GM18519 (cell line): ENCODE data around the gene FCGR3A.
"Not testable (repeated sequence)": the region's sequence is repeated elsewhere in the genome, so short reads cannot be mapped to it uniquely, and the experiment has no call there.

ENCODE experiments used
- ATAC-seq: cut with Tn5 transposase; IDR thresholded peaks from one replicate; pipeline ENCODE4 v1.9.1; 2021; ENCODE audit warnings: mild to moderate bottlenecking, moderate library complexity; ENCODE audit not compliant: unreplicated experiment, low FRiP score

FCGR3A gene

GRCh38 chr1:161549652-161550051 is at the start of gene FCGR3A:
TSS of gene FCGR3A (minus strand) at chr1:161549818. CDS start at chr1:161549736, 82 bp downstream.
- ATAC-seq, result no peak

- not testable (repeated sequence) for ATAC-seq
Observed at GRCh38 chr1:161597077-161597476, 47.5 kb upstream of the FCGR3A start.

- ATAC-seq, result not testable (repeated sequence)
Observed at GRCh38 chr1:161595583-161595982, 46.0 kb upstream of the FCGR3A start.

- not testable (repeated sequence) for ATAC-seq
Observed at GRCh38 chr1:161595173-161595572, 45.6 kb upstream of the FCGR3A start.

GRCh38 chr1:161594269-161594984 is 44.8 kb upstream of the FCGR3A start:
- not testable (repeated sequence) for ATAC-seq

- not testable (repeated sequence) for ATAC-seq
Observed at GRCh38 chr1:161593092-161593755, 43.6 kb upstream of the FCGR3A start.

- not testable (repeated sequence) for ATAC-seq
Observed at GRCh38 chr1:161592586-161592985, 43.0 kb upstream of the FCGR3A start.

- not testable (repeated sequence) for ATAC-seq
Observed at GRCh38 chr1:161589920-161590319, 40.3 kb upstream of the FCGR3A start.

GRCh38 chr1:161589365-161589764 is 39.7 kb upstream of the FCGR3A start:
- ATAC-seq, result not testable (repeated sequence)

GRCh38 chr1:161588596-161588995 is 39.0 kb upstream of the FCGR3A start:
- ATAC-seq, result not testable (repeated sequence)

- ATAC-seq, result not testable (repeated sequence)
Observed at GRCh38 chr1:161582882-161583281, 33.3 kb upstream of the FCGR3A start.

GRCh38 chr1:161580879-161581537 is 31.4 kb upstream of the FCGR3A start:
- not testable (repeated sequence) for ATAC-seq

- ATAC-seq, result not testable (repeated sequence)
Observed at GRCh38 chr1:161579856-161580507, 30.4 kb upstream of the FCGR3A start.

- ATAC-seq, result not testable (repeated sequence)
Observed at GRCh38 chr1:161576676-161577075, 27.1 kb upstream of the FCGR3A start.

- ATAC-seq, result not testable (repeated sequence)
Observed at GRCh38 chr1:161571703-161572102, 22.1 kb upstream of the FCGR3A start.

GRCh38 chr1:161566602-161566960 is 17.0 kb upstream of the FCGR3A start:
- ATAC-seq, result not testable (repeated sequence)

GRCh38 chr1:161563522-161563921 is 13.9 kb upstream of the FCGR3A start:
- ATAC-seq, result not testable (repeated sequence)

GRCh38 chr1:161562441-161562840 is 12.8 kb upstream of the FCGR3A start:
- not testable (repeated sequence) for ATAC-seq

- ATAC-seq, result not testable (repeated sequence)
Observed at GRCh38 chr1:161560960-161561715, 11.5 kb upstream of the FCGR3A start.
